Measurements from ENCODE around the gene KIF5B.

DNA sequence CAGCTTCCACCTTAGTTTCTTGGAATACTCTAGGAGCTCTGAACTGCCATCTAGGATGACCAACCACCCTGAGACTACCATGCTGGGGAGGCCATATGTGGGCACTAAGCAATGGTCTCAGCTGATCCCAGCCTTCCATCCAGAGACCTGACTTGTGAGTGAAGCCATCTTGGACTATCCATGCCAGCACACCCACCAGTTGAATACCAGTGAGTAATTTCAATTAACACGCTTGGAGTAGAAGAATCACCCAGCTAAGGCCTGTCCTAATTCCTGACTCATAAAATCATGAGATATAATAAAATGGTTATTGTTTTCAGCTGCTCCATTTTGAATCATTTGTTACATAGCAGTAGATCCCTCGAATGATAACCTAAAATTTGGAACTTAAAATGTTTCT is 5.2 kb upstream of the KIF5B start:
- TF ChIP-seq, protein P1, sequence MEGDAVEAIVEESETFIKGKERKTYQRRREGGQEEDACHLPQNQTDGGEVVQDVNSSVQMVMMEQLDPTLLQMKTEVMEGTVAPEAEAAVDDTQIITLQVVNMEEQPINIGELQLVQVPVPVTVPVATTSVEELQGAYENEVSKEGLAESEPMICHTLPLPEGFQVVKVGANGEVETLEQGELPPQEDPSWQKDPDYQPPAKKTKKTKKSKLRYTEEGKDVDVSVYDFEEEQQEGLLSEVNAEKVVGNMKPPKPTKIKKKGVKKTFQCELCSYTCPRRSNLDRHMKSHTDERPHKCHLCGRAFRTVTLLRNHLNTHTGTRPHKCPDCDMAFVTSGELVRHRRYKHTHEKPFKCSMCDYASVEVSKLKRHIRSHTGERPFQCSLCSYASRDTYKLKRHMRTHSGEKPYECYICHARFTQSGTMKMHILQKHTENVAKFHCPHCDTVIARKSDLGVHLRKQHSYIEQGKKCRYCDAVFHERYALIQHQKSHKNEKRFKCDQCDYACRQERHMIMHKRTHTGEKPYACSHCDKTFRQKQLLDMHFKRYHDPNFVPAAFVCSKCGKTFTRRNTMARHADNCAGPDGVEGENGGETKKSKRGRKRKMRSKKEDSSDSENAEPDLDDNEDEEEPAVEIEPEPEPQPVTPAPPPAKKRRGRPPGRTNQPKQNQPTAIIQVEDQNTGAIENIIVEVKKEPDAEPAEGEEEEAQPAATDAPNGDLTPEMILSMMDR (IDR thresholded peaks at IDR 0.05) = no peak
- TF ChIP-seq EP300 (IDR thresholded peaks at IDR 0.05) = no peak

Measured in esophagus muscularis mucosa (tissue), 3 donors.